ENCODE data around the gene CNKSR3.

The CNKSR3 gene

DNA sequence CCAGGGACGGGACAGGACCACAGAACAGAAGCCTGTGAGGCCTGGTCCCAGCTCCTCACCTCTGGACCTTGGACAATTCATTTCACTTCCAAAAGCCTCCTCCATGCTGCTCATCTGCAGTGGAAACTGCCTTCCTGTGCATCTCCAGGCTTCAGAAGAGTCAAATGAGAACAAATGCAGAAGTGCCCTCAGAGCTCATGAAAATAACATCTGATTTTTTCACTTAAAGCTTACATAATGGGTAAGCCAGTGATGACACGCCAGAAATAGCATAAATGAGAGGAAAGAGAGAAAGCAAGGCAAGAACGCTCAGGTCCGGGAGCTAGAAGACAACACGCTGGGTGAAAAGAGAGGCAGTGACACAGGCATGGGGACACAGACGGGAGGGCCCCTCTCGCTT lies 7.9 kb downstream of the CNKSR3 start:
- no peak for DNase-seq (ENCODE audit: low spot score)
- TF ChIP-seq, protein P1, sequence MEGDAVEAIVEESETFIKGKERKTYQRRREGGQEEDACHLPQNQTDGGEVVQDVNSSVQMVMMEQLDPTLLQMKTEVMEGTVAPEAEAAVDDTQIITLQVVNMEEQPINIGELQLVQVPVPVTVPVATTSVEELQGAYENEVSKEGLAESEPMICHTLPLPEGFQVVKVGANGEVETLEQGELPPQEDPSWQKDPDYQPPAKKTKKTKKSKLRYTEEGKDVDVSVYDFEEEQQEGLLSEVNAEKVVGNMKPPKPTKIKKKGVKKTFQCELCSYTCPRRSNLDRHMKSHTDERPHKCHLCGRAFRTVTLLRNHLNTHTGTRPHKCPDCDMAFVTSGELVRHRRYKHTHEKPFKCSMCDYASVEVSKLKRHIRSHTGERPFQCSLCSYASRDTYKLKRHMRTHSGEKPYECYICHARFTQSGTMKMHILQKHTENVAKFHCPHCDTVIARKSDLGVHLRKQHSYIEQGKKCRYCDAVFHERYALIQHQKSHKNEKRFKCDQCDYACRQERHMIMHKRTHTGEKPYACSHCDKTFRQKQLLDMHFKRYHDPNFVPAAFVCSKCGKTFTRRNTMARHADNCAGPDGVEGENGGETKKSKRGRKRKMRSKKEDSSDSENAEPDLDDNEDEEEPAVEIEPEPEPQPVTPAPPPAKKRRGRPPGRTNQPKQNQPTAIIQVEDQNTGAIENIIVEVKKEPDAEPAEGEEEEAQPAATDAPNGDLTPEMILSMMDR (IDR thresholded peaks at IDR 0.05; ENCODE audit: extremely low read depth, missing control alignments) = no peak

DNA sequence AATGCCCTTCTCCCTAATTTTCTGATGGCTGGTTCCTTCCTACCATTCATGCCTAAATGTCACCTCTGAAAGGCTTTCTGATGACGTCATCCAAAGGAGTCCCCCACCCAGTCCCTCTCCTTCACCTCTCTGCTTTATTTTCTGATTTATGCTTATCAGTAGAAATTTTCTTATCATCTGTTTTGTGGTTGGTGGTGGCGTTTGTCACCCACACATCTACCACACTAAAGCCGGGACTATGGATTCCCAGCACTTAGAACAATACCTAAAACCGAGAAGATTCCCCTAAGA lies 9.0 kb downstream of the CNKSR3 start:
- DNase-seq (ENCODE audit: low spot score) = no peak
- TF ChIP-seq, protein P1 (IDR thresholded peaks at IDR 0.05; ENCODE audit: extremely low read depth, missing control alignments) = no peak

DNA sequence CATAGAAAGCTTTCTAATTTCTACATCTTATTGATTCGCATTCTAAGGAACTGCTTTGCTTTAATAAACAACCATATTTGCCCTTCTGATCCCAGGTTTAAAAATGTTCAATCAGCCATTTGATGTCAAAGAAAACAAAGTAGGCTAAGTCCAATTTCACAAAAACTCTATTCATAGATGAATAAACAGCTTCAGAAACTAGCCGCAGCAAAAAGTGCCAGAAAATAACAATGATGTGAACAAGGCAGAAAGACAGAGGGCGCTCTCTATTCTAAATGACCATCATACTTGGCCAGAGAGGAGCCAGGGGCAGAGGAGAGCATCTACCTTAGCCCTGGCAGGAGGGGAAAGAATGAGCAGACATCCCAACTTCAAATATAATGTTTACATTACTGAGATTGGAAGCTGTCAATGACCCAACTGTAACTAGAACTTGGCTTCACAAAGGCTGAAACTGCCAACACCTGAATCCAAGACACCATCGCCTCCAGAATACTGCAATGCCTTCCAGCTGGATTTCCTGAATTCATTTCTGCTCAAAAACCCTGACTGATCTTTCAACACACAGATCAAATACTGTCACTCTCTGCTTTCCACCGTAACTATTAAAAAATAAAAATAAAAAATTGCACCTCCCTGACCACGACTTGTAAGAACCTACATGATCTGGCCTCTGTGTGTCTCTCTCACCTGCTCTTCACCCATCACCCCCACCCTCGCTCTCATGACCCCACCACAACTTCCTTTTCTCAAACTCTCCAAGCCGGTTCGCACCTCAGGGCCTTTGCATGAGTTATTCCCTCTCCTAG lies 9.5 kb downstream of the CNKSR3 start:
- TF ChIP-seq, protein P1 (IDR thresholded peaks at IDR 0.05; ENCODE audit: extremely low read depth, missing control alignments) = no peak
- DNase-seq (ENCODE audit: low spot score) = no peak

DNA sequence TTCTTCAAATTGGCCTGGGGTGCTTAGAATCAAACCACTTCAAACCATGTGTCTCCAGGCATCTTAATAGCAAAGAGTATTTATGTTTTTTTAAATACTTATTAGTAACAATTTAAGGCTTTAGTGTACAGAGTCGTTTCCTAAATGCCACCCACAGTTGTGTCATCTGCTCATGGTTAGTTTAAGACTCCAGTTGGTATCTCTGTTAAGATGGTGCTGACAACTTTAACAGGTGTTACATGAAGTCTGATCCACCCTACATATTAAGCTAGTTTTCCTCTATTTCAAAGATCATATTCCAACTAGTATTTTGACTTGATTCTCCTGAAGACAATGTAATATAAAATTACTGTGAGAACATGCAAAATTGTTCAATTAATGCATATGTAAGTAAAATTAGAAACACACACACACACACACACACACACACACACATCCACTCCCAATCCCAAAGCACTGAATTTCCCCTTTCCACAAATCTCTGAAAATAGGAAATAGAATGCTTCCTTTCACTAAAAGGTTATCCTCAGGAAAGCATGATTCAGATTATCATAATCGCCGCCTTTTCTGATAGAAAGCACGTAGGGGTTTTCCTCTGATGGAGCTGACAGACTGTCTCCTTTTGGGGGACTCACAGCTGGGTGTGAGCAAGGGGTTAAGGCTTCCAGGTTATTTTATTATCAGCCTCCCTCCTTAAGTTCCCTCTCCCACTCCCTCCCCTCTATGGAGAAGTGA lies 10.5 kb downstream of the CNKSR3 start:
- DNase-seq (ENCODE audit: low spot score) = no peak

DNA sequence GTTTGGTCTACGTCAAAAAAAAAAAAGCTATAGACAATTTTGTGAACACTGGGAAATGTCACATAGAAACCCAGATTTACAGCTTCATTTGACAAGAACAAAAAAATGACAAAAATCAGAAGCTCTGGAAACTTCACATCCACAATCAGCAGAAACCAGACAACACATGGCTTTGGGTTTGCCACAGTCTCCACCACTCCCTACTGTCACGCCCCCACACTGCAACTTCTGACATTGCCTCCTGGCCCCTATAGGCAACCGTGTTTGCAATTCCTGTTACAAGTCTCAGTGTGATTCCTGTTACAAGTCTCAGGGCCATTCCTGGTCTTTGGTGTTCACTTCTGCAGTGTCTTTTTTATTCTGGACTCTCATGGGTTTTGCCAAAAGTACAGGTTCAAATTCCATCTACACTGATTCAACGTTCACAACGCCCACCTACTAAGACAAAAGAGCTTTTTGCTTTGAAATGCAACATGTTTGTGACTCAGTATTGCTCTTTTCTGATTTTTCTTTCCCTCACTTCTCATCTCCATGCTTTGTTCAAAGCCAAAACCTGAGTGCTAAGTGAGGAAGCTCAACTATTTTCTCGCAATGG lies 12.0 kb downstream of the CNKSR3 start:
- TF ChIP-seq, protein P1 (IDR thresholded peaks at IDR 0.05; ENCODE audit: extremely low read depth, missing control alignments) = no peak

More for the DNA sequence above, 10.5 kb downstream of the CNKSR3 start:
- TF ChIP-seq, protein P1 (IDR thresholded peaks at IDR 0.05; ENCODE audit: extremely low read depth, missing control alignments) = no peak

DNA sequence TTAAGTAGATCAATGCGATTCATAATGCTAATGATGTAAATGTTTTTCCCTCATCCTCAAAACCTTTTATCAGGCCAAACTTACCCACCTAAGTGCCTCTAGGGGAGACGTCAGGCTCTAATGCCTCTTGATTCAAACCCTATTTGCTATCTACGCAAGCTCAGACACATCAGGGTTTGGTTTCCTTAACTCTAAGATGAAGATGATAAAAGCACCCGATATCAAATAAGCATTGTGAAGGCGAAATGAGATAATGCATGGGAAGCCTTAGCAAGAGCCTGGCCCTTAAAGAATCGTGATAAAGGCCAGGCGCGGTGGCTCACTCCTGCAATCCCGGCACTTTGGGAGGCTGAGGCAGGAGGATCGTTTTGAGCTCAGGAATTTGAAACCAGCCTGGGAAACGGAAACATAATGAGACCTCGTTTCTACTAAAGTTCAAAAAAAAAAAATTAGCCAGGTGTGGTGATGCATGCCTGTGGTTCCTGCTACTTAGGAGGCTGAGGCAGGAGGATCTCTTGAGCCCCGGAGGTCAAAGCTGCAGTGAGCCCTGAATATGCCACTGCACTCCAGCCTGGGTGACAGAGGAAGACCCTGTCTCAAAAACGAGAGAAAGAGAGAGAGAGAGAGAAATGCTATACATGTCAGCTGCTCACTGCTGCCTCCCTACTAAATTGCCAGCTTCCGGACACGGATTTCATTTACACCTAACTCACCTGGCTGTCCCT lies 13.5 kb downstream of the CNKSR3 start:
- TF ChIP-seq, protein P1 (IDR thresholded peaks at IDR 0.05; ENCODE audit: extremely low read depth, missing control alignments) = no peak

More for the DNA sequence above, 12.0 kb downstream of the CNKSR3 start:
- DNase-seq (ENCODE audit: low spot score) = no peak

More for the DNA sequence above, 13.5 kb downstream of the CNKSR3 start:
- DNase-seq (ENCODE audit: low spot score) = no peak
